K562 treated with DMSO at 1 percent for 4 hours (cell line): ENCODE results near the gene DIDO1. TPM values are rescaled to one million over a fixed set of nuclear protein-coding genes. Genes with fewer than 3 reads are reported as not detected.

Source experiments
- total RNA-seq: library from RNA; unstranded; fragments of 300-600 nt; gene quantifications from 2 replicates; pipeline ENCODE4 v1.2.3, GENCODE V29; 2022; ENCODE audit not compliant: insufficient read depth

Gene DIDO1
- 20.2 and 28.5 TPM in 2 replicates for total RNA-seq

DNA sequence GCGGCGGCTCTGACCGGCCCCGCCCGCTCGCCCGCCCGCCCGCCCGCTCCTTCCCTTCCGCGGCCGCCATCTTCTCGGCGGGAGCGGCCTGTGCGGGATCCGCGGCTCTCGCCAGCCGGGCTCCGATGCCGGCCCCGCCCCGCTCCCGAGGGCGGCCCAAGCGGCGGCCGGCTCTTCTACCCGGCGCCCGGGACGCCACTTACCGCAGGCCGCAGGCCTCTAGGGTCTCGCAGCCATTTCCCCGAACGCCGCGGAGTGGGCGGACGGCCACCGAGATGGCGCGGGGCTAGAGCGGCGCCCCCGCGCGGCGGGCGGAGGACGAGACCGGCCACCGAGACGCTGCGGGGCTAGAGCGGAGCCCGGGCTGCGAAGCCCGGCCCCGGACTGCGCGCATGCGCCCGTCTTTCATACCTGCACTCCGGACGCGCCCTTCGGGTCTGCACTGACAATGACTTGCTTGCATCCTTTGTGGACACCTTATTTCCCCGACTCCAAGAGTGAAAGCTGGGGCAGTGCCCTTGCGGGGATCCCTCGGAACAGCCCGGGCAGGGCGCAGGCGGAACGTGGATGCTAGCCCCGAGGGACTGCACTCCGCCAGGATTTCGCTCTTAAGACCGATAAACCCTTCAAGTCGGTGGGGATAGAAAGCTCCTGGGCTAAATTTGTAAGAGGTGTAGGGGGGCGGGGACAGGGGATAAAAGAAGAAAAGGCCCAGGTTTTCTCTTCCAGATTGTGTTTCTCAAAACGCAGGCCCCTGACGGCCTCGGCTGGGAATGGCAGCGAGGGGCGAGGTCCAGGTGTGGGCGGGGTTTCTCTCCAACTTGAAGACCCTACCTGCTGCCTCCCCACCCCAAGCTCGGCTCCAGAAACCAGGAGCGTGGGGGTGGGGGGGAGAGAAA lies at the start of gene DIDO1:
Gene DIDO1, minus strand, starts transcription at position 277 of the 899 bp plus-strand sequence.

GRCh38 chr20:62952373-62952967 lies 26.2 kb upstream of the DIDO1 start, which contains the start of gene SLC17A9:
Gene SLC17A9, plus strand, starts transcription at chr20:62952709. Its CDS starts 122 bp downstream, at chr20:62952831.

DNA sequence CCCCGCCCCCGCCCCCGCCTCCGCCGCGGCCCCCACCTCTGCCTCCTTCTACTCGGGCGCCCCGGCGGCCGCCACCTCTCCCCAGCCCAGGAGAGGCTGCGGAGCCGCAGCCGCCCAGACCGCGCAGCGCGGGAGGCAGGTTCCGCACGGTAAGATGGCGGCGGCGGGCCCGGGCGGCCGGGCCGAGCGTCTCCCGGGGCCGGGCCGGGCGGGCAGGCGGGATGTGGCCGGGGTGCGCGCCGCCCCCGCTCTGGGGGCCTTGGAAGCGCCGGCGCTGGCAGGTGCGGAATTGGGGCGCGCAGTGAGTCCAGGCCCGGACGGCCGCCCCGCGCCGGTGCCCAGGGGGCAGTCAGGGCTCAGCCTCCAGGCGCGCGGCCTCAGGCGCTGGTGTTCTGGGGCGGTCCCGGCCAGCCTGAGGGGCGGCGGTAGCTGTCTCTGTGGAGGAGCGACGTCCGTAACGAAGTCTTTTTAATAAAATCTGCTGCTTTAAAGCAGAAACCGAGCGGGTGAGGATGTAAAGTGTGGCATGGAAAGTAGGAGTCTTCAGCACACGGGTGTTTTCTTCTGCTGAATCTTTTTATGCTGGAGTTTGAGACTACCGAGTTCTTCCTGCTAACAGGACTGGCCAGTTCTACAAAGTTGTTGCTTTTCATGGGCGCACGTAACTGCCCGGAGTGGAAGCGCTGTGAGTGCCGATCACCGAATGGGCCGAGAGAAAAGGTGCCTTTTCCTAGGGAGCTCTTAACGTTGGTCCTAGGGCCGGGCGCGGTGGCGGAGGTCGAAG lies 12.0 kb upstream of the DIDO1 start, which contains the start of gene GID8:
Gene GID8, plus strand, starts transcription at position 43 of the 784 bp plus-strand sequence. CDS start 3,356 bp downstream, outside the sequence.

GRCh38 chr20:62861726-62862336 lies 64.5 kb downstream of the DIDO1 start, which contains the start of gene TCFL5:
Gene TCFL5, minus strand, starts transcription at chr20:62861822. Its CDS starts 152 bp downstream, at chr20:62861670.

Other genes with a start within 250 kb of the DIDO1 start
- not detected in 2 replicates for gene NTSR1, start 217.7 kb downstream of the DIDO1 start, total RNA-seq
- gene MRGBP, start 130.0 kb downstream of the DIDO1 start, total RNA-seq = 13.0 and 13.2 TPM in 2 replicates
- gene OGFR, start 121.7 kb downstream of the DIDO1 start, total RNA-seq = 26.1 TPM in 2 replicates
- gene COL9A3, start 109.5 kb downstream of the DIDO1 start, total RNA-seq = 3.0 TPM in 1 of 2 replicates, not detected in the other
- 11.4 and 14.8 TPM in 2 replicates for gene TCFL5, start 64.7 kb downstream of the DIDO1 start, total RNA-seq
- gene GID8, start 11.6 kb upstream of the DIDO1 start, total RNA-seq = 16.5 and 20.4 TPM in 2 replicates
- not detected in 2 replicates for gene SLC17A9, start 26.2 kb upstream of the DIDO1 start, total RNA-seq
- gene BHLHE23, start 80.5 kb upstream of the DIDO1 start, total RNA-seq = not detected in 2 replicates